Stimulated activated CD4-positive, alpha-beta T cell treated with anti-CD3 and anti-CD28 coated beads, Interleukin-4, amount 100 ng/mL, for 24 hours (primary cell): ENCODE results near the gene RNASE8.

Source experiments
- DNase-seq: peaks from one replicate; pipeline ENCODE4 v3.0.0-alpha.2; 2020

Gene RNASE8

DNA sequence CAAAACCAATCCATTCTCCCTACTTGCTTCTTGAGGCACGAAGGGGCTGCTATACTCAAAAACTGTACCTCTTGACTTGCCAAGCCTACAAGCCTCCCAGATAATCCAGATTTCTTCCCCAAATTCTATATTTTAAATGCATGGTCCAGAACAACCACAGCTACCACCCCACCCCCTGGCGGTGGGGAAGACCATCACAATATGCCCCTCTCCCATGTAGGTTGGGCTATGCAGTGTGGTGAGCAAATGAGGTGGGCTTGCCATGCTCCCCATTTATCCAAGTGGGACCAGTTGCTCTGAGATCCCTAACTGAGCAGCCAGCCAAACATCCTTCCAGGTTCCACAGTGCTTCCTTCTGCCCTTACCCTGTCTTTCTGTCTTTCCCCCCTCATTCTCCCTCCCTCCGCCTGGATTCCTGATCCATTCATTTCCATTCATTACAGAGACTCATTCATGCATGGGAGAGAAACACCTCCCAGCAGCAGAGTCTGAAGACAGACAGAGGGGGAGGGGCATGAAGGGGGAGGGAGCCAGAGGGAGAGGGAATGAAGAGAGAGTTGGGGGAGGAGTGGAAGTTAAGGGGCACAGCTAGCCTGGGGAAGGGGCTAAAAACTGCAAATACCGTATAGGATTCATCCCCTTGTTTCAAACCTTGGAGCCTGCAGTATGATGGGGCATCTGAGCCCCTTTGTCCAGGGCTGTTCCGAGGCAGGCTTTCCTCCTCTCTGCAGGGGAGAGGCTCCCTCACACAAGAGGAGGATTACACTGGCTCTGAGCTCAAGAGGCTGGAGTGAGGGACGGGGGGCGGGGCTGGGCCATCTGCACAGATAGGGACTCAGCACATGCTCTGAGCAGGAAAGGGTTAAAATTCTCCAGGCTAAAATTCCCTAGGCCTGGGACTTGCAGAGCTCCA lies 36.4 kb downstream of the RNASE8 start:
- no peak for DNase-seq

- DNase-seq, result no peak
Observed at GRCh38 chr14:21095430-21096205, 38.0 kb downstream of the RNASE8 start.

- DNase-seq, result no peak
Observed at GRCh38 chr14:21096438-21096837, 38.8 kb downstream of the RNASE8 start.

DNA sequence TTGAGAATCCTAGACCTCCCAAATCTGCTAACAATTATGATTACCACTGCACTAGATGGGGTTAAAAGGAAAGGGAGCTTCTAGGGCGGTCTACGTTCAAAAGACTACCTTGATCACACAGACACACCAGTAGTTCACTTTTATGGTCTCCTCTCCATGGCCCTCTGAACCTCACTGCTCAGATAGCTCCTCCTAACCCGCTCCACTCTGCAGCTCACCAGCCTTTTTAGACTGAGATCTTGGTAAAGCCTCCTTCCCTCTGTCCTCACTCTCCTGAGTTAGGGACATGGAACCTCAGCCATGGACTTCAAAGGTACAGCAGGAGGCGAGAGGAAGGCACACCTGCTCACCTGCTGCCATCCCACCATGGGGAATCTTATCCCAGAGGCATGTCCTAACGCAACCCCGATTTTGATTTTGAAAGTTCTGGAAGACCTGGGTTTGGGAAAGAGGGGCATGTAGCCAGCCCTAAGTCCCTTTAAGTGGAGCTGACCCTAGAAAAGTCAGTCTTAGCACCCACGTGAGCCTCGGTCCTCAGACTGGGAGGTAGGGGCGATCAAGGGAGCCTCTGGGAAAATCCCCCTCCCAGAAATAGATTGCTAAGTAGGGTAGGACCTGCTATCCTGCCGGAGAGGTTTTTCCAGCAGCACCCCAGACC lies 39.5 kb downstream of the RNASE8 start:
- no peak for DNase-seq

GRCh38 chr14:21097636-21098075 lies 40.0 kb downstream of the RNASE8 start:
- DNase-seq, result no peak

GRCh38 chr14:21098076-21098891 lies 40.7 kb downstream of the RNASE8 start, which contains the start of gene ZNF219:
ZNF219 (minus strand) TSS chr14:21098655; CDS start chr14:21093591, 5,064 bp downstream.
- peak; percentile 30 for DNase-seq

DNA sequence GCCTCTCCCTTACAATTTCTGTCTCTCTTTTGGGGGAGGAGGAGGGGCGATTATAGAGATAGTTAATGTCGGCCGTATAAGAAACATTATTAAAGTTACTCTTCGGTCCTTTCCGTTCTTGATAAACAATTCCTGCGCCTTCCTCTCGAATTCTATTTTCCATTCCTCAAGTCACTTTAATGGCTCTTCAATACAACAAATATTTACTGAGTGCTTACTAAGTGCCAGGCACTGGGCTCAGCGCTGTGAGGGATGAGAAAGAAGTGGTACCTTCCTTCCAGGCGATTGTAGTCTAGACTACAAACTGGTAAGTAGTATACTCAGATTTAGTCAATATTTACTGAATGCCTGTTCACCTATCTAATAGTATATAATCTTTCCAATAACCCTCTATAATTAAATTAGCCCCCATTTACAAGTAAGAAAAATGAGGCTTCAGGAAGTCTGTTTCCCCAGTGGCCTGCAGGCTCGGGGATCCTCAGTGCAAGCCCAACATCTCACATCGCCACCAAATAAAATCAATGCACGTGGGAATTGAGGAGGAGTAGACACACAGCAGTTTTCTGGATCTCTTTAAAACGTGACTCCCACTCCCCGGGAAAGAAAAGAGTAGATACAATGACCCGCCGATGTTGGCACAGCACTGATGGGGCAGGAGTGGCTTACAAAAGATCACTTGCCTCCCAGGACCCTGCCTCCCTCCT lies 41.4 kb downstream of the RNASE8 start:
- no peak for DNase-seq

- DNase-seq, result no peak
Observed at GRCh38 chr14:21099596-21099985, 42.0 kb downstream of the RNASE8 start.

- DNase-seq, result no peak
Observed at GRCh38 chr14:21100931-21101330, 43.3 kb downstream of the RNASE8 start, which contains the start of gene TMEM253. TMEM253 (plus strand) TSS chr14:21101066; CDS start chr14:21101344, 278 bp downstream.

DNA sequence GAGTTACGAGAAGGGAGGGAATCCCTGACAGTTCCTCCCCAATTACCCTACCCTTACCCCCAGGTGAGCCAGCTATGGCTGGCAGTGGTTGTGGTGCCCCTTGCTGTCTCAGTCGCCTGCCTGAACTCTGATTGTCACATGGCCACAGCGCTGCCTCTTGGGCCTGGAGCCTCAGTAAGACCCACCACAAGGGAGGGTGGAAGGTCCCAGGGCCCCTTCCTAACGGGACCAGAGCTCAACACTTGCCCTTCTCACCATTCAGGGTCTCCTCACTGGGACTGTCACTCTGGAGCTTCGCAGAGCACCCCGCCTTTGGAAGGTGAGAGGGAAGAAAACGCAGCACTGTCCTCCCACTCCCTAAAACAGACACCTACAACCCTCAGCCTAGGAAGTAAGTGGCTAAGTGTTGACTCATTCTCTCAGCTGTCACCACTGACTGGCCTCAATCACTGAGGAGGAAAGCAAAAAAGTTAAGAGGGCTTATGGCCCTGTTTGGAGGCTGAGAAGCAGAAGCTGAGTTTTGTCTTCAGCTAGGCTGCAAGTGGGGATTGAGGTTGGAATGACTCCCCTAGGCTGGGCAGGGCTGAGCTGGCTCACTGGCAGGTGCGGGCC lies 44.3 kb downstream of the RNASE8 start:
- no peak for DNase-seq

DNA sequence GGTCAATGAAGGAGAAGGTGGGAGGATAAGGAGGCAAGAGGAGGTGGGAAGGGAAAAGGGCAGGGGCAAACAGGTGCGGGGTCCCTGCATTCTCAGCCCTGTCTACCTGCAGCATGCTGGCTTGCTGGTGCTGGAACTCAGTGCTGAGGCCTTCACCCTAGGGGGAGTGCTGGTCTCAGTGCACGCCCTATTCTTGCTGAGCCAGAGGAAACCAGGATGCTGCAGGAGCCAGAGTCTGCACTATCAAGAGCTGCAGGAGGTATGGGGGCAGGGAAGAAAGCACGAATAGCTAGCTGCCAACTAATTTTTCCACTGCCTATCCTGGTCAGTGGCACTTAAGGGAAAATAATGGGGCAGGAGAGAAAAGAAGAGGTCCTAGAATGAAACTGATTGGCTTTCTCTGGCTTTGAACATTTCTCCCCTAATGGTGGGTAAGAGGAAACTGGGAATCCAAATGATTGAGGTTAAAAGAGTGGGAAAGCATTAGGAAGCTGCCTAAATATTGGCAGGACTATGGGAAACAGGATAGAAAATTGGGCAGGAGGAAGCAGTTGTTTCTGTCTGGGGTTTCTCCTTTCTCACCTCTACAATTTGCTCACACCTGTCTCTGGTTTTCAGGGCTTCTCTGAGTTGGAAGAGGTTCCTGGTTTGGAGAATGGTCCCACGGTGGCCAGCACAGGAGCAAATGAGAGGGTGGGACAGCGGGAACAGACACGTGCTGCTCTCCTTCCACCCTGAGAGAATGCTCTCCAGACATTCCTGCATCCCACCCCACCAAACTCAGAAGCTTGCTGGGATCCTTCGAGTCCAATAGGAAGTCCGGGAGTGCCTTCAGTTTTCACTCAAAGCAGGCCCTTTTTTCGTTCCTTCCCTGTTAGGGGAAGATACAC lies 45.1 kb downstream of the RNASE8 start:
- DNase-seq, result no peak

GRCh38 chr14:21103411-21103709 lies 45.7 kb downstream of the RNASE8 start:
- no peak for DNase-seq

DNA sequence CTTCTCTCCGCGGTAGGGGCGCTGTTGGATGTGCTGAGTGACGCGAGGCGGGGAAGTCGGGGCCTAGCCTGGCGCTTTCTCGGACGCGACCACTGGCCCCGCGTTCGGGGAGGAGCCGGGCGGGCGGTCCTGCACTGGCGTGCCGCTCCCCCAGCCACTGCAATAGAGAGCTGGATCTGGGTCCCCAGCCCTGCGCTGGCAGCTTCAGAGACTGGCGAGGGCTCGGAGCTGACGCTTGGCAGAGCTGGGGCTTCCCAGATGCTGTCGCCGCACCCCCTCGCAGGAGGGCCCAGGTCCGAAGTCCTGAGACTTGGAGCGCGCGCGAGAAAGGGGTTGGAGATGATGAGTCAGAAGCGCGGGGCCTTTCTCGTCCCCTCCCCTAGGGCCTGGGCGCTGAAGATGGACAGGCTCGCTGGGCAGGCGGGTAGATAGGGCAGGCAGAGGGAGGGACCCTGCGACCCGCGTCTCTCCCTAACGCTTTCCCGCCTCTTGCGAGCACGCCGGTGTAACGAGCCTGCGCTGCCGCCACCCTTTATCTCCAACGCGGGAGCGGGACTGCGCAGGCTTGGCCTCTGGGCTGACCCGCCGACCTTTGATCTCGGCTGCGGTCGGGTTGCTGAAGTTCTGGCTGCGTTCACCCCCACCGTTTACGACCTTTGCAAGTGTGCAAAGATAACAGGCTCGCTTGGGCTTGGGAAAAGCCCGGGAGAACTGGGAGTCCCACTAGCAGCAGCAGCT lies 46.3 kb downstream of the RNASE8 start:
- peak; percentile 95 for DNase-seq

- peak; percentile 70 for DNase-seq
Observed at GRCh38 chr14:21104448-21105060, 46.9 kb downstream of the RNASE8 start.

- DNase-seq, result no peak
Observed at GRCh38 chr14:21105095-21105494, 47.5 kb downstream of the RNASE8 start.

DNA sequence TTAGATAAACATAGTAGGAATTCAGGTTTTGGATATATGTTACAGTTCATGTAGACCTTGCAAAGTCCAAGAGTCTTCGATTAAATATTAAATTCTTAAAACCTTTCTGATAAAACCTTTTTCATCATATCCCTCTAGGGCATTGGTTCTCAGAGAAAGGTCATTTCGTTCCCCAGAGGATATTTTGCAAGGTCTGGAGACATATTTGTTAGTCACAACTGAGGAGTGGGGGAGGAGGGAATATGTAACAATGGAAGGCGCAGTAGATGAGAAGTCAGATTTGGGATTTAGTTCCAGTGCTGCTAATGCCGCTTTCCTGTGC lies 48.5 kb downstream of the RNASE8 start:
- no peak for DNase-seq

- peak; percentile 82 for DNase-seq
Observed at GRCh38 chr14:21106498-21107282, 49.1 kb downstream of the RNASE8 start.

DNA sequence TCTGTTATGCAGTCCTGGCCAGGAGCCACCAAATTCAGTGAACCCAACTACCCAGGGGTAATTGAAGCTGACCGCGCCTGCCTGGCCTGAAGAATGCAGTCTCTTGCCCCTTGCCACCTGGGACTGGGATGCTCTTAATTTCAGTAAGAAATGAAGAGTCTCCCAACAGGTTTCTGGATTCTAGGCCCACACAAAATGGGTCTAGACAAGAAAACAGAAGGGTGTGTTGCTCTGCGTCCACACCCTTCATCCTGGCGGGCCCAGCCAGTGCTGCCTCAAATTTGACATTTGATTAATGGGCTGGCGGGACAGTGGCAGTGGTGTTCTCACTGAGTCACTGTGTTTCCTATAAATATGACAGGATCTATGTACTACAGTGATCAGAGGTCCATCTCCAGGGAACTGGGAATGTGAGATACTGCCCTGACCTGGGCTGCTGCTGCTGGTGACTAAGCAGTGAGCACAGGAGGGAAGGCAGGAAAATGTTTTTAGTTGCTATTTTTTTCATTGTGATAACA lies 49.7 kb downstream of the RNASE8 start:
- DNase-seq, result no peak
